PC-9 (cell line): ENCODE results near the gene BACH2. TPM values are rescaled to one million over a fixed set of nuclear protein-coding genes. Genes with fewer than 3 reads are reported as not detected.

Experiments
- BruUV-seq: library from RNA; stranded (reverse); fragments of 400-500 nt; replicated peaks from 2 replicates; lab custom pipeline; 2021; lab: Mats Ljungman, UMichigan
- CTCF ChIA-PET: fragments of 300-600 bp; sonication (Branson Sonifier 250); formaldehyde crosslinking; loops from one replicate; lab custom pipeline; 2022; ENCODE audit warnings: antibody characterized with exemption; lab: Charles Lee
- POLR2A ChIA-PET: fragments of 300-600 bp; sonication (Branson Sonifier 250); formaldehyde crosslinking; loops from one replicate; lab custom pipeline; 2022; ENCODE audit warnings: antibody characterized with exemption; ENCODE audit not compliant: unreplicated experiment; lab: Charles Lee
- DNase-seq, 2 experiments: peaks; one replicate each; pipeline versions ENCODE4 v3.0.0 to v3.0.0-alpha.2; 2015 to 2022; ENCODE audit warnings: mixed read lengths in 1 of 2
- H2AFZ ChIP-seq: fragments of 200-600 bp; sonication (generic); 2 replicates; pipeline ENCODE4 v1.8.1; 2017; ENCODE audit warnings: antibody characterized with exemption
- H3F3A ChIP-seq: fragments of 200-600 bp; sonication (generic); 2 replicates; pipeline ENCODE4 v1.8.1; 2017; ENCODE audit warnings: antibody characterized with exemption, mild to moderate bottlenecking, low read depth; ENCODE audit not compliant: insufficient read depth
- H3K27ac ChIP-seq: fragments of 200-600 bp; sonication (generic); 2 replicates; pipeline ENCODE4 v1.6.1; 2016; ENCODE audit warnings: mixed run types
- H3K27me3 ChIP-seq: fragments of 200-600 bp; sonication (generic); 2 replicates; pipeline ENCODE4 v1.6.1; 2016; ENCODE audit warnings: low read depth, mixed run types; ENCODE audit not compliant: insufficient read depth
- H3K36me3 ChIP-seq: fragments of 200-600 bp; sonication (generic); 2 replicates; pipeline ENCODE4 v1.6.1; 2016; ENCODE audit warnings: low read depth, mixed run types
- H3K4me1 ChIP-seq: fragments of 200-600 bp; sonication (generic); replicated peaks from 2 replicates; pipeline ENCODE4 v1.6.1; 2016; ENCODE audit warnings: mixed run types; ENCODE audit not compliant: insufficient read depth
- H3K4me2 ChIP-seq: fragments of 200-600 bp; sonication (generic); 2 replicates; pipeline ENCODE4 v1.6.1; 2017; ENCODE audit warnings: mixed run types
- H3K4me3 ChIP-seq: fragments of 200-600 bp; sonication (generic); 2 replicates; pipeline ENCODE4 v1.6.1; 2016; ENCODE audit warnings: mixed run types
- H3K79me2 ChIP-seq: fragments of 200-600 bp; sonication (generic); 2 replicates; pipeline ENCODE4 v1.6.1; 2017; ENCODE audit warnings: low read depth, mixed run types
- H3K9me2 ChIP-seq: fragments of 200-600 bp; sonication (generic); 2 replicates; pipeline ENCODE4 v1.8.1; 2017; ENCODE audit warnings: mild to moderate bottlenecking; ENCODE audit not compliant: insufficient read depth
- H3K9me3 ChIP-seq: fragments of 200-600 bp; sonication (generic); 2 replicates; pipeline ENCODE4 v1.8.1; 2016; ENCODE audit warnings: low read depth; ENCODE audit not compliant: insufficient read depth
- H4K20me1 ChIP-seq: fragments of 200-600 bp; sonication (generic); 2 replicates; pipeline ENCODE4 v1.8.1; 2017; ENCODE audit not compliant: insufficient read depth
- EZH2 ChIP-seq: fragments of 200-600 bp; sonication (generic); IDR thresholded peaks from 2 replicates; pipeline ENCODE4 v1.8.0; 2017; ENCODE audit warnings: antibody characterized with exemption, low read depth
- intact Hi-C: fragments of 100-400 bp; cut with micrococcal nuclease; formaldehyde crosslinking; loops from one replicate; pipeline ENCODE4 v1.10.0; 2022; ENCODE audit not compliant: unreplicated experiment
- total RNA-seq: library from RNA; stranded (reverse); gene quantifications from 2 replicates; pipeline ENCODE4 v1.2.3, GENCODE V29; 2021
- TF ChIP-seq, protein P1 (sequence below): fragments of 200-600 bp; sonication (generic); conservative IDR thresholded peaks from 2 replicates; pipeline ENCODE4 v1.6.1; 2017; ENCODE audit warnings: mixed run types, antibody characterized with exemption, mild to moderate bottlenecking, moderate library complexity

Gene BACH2
- total RNA-seq, 1 experiment from 2014 or later = 2.3 TPM

- peaks cover 10% of the 10 kb centered on the region for H3K4me1 ChIP-seq
- intact Hi-C loops = no loop called here
- CTCF ChIA-PET = no interaction called here
- 0 out of 2 replicates have a peak, but pooled peaks cover 3% of the 10 kb centered on the region for H3F3A ChIP-seq
- no peak overlapping the region for H3K27ac ChIP-seq
- TF ChIP-seq EZH2 = no peak
- TF ChIP-seq, protein P1, sequence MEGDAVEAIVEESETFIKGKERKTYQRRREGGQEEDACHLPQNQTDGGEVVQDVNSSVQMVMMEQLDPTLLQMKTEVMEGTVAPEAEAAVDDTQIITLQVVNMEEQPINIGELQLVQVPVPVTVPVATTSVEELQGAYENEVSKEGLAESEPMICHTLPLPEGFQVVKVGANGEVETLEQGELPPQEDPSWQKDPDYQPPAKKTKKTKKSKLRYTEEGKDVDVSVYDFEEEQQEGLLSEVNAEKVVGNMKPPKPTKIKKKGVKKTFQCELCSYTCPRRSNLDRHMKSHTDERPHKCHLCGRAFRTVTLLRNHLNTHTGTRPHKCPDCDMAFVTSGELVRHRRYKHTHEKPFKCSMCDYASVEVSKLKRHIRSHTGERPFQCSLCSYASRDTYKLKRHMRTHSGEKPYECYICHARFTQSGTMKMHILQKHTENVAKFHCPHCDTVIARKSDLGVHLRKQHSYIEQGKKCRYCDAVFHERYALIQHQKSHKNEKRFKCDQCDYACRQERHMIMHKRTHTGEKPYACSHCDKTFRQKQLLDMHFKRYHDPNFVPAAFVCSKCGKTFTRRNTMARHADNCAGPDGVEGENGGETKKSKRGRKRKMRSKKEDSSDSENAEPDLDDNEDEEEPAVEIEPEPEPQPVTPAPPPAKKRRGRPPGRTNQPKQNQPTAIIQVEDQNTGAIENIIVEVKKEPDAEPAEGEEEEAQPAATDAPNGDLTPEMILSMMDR = no peak
- no peaks in the 10 kb centered on the region for H3K79me2 ChIP-seq
- POLR2A ChIA-PET = no interaction called here
- no peak overlapping the region for H3K4me3 ChIP-seq
- H3K9me3 ChIP-seq = no peaks in the 10 kb centered on the region
- H3K4me2 ChIP-seq = no peak overlapping the region
- H2AFZ ChIP-seq = no peak overlapping the region
- DNase-seq = no peak
- no peaks in the 10 kb centered on the region for H3K27me3 ChIP-seq
- H4K20me1 ChIP-seq = no peaks in the 10 kb centered on the region
- no peaks in the 10 kb centered on the region for H3K36me3 ChIP-seq
- H3K9me2 ChIP-seq = no peaks in the 10 kb centered on the region
- BruUV-seq = no TSS peak
Observed at GRCh38 chr6:90107771-90108282, 188.8 kb downstream of the BACH2 start.

DNA sequence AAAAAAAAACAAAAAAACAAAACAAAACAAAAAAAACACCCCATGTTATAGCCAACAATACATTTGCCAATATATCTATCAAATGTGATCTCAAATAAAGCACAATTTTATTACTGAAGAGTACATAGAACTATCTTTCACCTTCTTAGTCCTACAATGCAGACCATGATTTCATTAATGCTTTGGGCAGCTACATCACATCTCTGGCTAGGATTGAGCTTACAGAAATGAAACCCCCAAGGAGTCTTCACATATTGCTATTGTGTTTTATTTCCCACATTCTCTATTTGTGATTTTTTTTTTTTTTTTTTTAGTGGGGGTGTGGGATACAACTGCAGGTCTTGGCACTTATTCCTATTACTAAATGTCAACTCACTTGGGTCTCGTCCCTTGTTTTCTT, 189.3 kb downstream of the BACH2 start:
- no peaks in the 10 kb centered on the region for H3K36me3 ChIP-seq
- no peaks in the 10 kb centered on the region for H3K9me2 ChIP-seq
- no peak for DNase-seq
- ChIA-PET POLR2A (no interaction called here), CTCF (no interaction called here)
- no peak overlapping the region for H3K4me3 ChIP-seq
- H3F3A ChIP-seq = 0 out of 2 replicates have a peak, but pooled peaks cover 3% of the 10 kb centered on the region
- no peaks in the 10 kb centered on the region for H3K9me3 ChIP-seq
- H3K27ac ChIP-seq = no peak overlapping the region
- intact Hi-C loops = no loop called here
- H2AFZ ChIP-seq = no peak overlapping the region
- BruUV-seq = no TSS peak
- TF ChIP-seq, protein P1 = no peak
- no peak for TF ChIP-seq EZH2
- peaks cover 10% of the 10 kb centered on the region for H3K4me1 ChIP-seq
- no peaks in the 10 kb centered on the region for H3K79me2 ChIP-seq
- no peaks in the 10 kb centered on the region for H3K27me3 ChIP-seq
- no peaks in the 10 kb centered on the region for H4K20me1 ChIP-seq
- no peak overlapping the region for H3K4me2 ChIP-seq

GRCh38 chr6:90106449-90106848, 190.2 kb downstream of the BACH2 start:
- no peak overlapping the region for H2AFZ ChIP-seq
- no peaks in the 10 kb centered on the region for H3K36me3 ChIP-seq
- intact Hi-C loops = no loop called here
- DNase-seq = no peak
- CTCF ChIA-PET = no interaction called here
- no peaks in the 10 kb centered on the region for H3K79me2 ChIP-seq
- BruUV-seq = no TSS peak
- no peak overlapping the region for H3K4me2 ChIP-seq
- 0 out of 2 replicates have a peak, but pooled peaks cover 3% of the 10 kb centered on the region for H3F3A ChIP-seq
- TF ChIP-seq EZH2 = no peak
- TF ChIP-seq, protein P1 = no peak
- POLR2A ChIA-PET = no interaction called here
- no peaks in the 10 kb centered on the region for H3K9me3 ChIP-seq
- H3K4me1 ChIP-seq = peaks cover 10% of the 10 kb centered on the region
- no peaks in the 10 kb centered on the region for H4K20me1 ChIP-seq
- H3K9me2 ChIP-seq = no peaks in the 10 kb centered on the region
- no peaks in the 10 kb centered on the region for H3K27me3 ChIP-seq
- no peak overlapping the region for H3K27ac ChIP-seq
- H3K4me3 ChIP-seq = no peak overlapping the region
